ENCODE data around the gene NEDD9. TPM values are rescaled to one million over a fixed set of nuclear protein-coding genes. Genes with fewer than 3 reads are reported as not detected.

NEDD9 gene
- total and polyA plus RNA-seq, 2 of the 4 experiments (the other 2 are of a cell fraction) = 7.6 to 16.5 TPM

GRCh38 chr6:11188161-11188915, 44.1 kb downstream of the NEDD9 start:
- intact Hi-C loops (cut with micrococcal nuclease) (no loop called here), dilution Hi-C loops (cut with HindIII; ENCODE audit: low sequenced_read_pairs, unreplicated experiment) (no loop called here), in situ Hi-C loops (cut with MboI; ENCODE audit: low sequenced_read_pairs) (no loop called here)
- Histone ChIP-seq H2BK120ac (ENCODE audit: low read depth, low read length) (no peak overlapping the region), H3K23ac (ENCODE audit: low read depth, low read length) (no peak overlapping the region), H3K36me3 (ENCODE audit: control insufficient read depth, insufficient read depth, low read length) (peaks cover 35% of the 10 kb centered on the region), H3K14ac (replicated peaks; ENCODE audit: low read depth, low read length) (no peak overlapping the region), H4K20me1 (ENCODE audit: insufficient read depth, low read length) (no peaks in the 10 kb centered on the region), H4K8ac (ENCODE audit: low read depth in 2 of 2, low read length in 2 of 2) (peak overlapping the region in 1 of 2 experiments; percentile 0; a peak in 1 of 4 replicates), H3K4ac (ENCODE audit: low read depth, low read length) (no peak overlapping the region), H3K9ac (ENCODE audit: low read depth, low read length) (no peak overlapping the region), H3K27me3 (ENCODE audit: control insufficient read depth, insufficient read depth, low read length) (no peaks in the 10 kb centered on the region), H2AK9ac (replicated peaks; ENCODE audit: low read depth, low read length, poor library complexity) (no peak overlapping the region), H2BK20ac (ENCODE audit: low read depth, low read length) (no peak overlapping the region), H3K4me2 (ENCODE audit: low read depth, low read length) (no peak overlapping the region), H2AFZ (replicated peaks; ENCODE audit: low read length, poor library complexity) (no peak overlapping the region), H3K56ac (ENCODE audit: extremely low read depth, insufficient read depth, low read length) (no peak overlapping the region), H3K4me1 (ENCODE audit: control insufficient read depth, insufficient read depth, low read length) (peaks cover 2% of the 10 kb centered on the region; the same call in 1 of the 2 replicates), H3K9me3 (ENCODE audit: control insufficient read depth, insufficient read depth, low read length) (no peaks in the 10 kb centered on the region), H3K79me1 (ENCODE audit: low read depth in 1 of 2, low read length in 2 of 2) (peaks cover 13 to 56% of the 10 kb centered on the region in 2 experiments), H4K5ac (ENCODE audit: low read depth, low read length) (no peak overlapping the region), H3K18ac (ENCODE audit: low read depth, low read length) (no peak overlapping the region; the same call in 1 of the 2 replicates), H3K9me1 (ENCODE audit: insufficient read depth, low read length) (peaks cover 7% of the 10 kb centered on the region), H2BK15ac (ENCODE audit: low read depth, low read length) (no peak overlapping the region), H3K27ac (ENCODE audit: insufficient read depth, low read length) (no peak overlapping the region), H3K4me3 (ENCODE audit: insufficient read depth, low read depth, low read length) (no peak overlapping the region), H2AK5ac (ENCODE audit: low read depth, low read length) (peak overlapping the region; percentile 3; the same call in 1 of the 2 replicates), H4K91ac (ENCODE audit: insufficient read depth, low read depth, low read length) (no peak overlapping the region), H2BK5ac (ENCODE audit: low read depth, low read length, poor library complexity, severe bottlenecking) (no peak overlapping the region)
- peak; percentile 43 for DNase-seq
- WGBS, 2 experiments (ENCODE audit: extremely low coverage in 2 of 2, insufficient read length in 1 of 2) = no CpG with 5 or more reads among the region's 5 CpGs
- BruUV-seq (replicated peaks) = no TSS peak
- TF ChIP-seq MAZ (IDR thresholded peaks at IDR 0.05; ENCODE audit: borderline replicate concordance, low read depth, low read length) = no peak
- TF ChIP-seq SMC3 (IDR thresholded peaks at IDR 0.05; ENCODE audit: low read depth, low read length) = no peak
- no peak for TF ChIP-seq MXI1 (IDR thresholded peaks at IDR 0.05; ENCODE audit: borderline replicate concordance, low read depth, low read length)
- no peak for TF ChIP-seq RCOR1 (IDR thresholded peaks at IDR 0.05; ENCODE audit: insufficient replicate concordance, low read length)
- no peak for TF ChIP-seq CHD1 (IDR thresholded peaks at IDR 0.05; ENCODE audit: low read depth, low read length)
- TF ChIP-seq USF2 (IDR thresholded peaks at IDR 0.05; ENCODE audit: low read depth, low read length) = no peak
- no peak for TF ChIP-seq RAD21 (IDR thresholded peaks at IDR 0.05; ENCODE audit: low read length)
- no peak for TF ChIP-seq FOS (IDR thresholded peaks at IDR 0.05; ENCODE audit: low read depth, low read length)
- TF ChIP-seq RFX5 (IDR thresholded peaks at IDR 0.05; ENCODE audit: low read depth, low read length) = no peak
- no peak for TF ChIP-seq CTCF (conservative IDR thresholded peaks at IDR 0.05; ENCODE audit: low read depth, low read length)
- TF ChIP-seq ELK1 (IDR thresholded peaks at IDR 0.05; ENCODE audit: borderline replicate concordance, low read depth, low read length) = no peak
- TF ChIP-seq BHLHE40 (IDR thresholded peaks at IDR 0.05; ENCODE audit: low read depth, low read length) = no peak
- ChIA-PET POLR2A (ENCODE audit: unreplicated experiment) (no interaction called here), CTCF (no interaction called here)
- no peak; the same call in 1 of the 2 replicates for ATAC-seq (ENCODE audit: low read depth)

Measured in IMR-90 (cell line).